GM10248 (cell line): Measurements from ENCODE around the gene MFAP4.

Source experiments
- CTCF ChIA-PET: fragments of 300-600 bp; sonication (Branson Sonifier 250); formaldehyde crosslinking; extraction: SDS; loops from one replicate; lab custom pipeline; 2021; ENCODE audit warnings: antibody characterized with exemption; lab: Yijun Ruan, JAX
- POLR2A ChIA-PET: fragments of 350-650 bp; sonication (Branson Sonifier 250); formaldehyde crosslinking; extraction: SDS; loops from one replicate; lab custom pipeline; 2020; ENCODE audit warnings: antibody characterized with exemption; lab: Yijun Ruan, JAX
- DNase-seq: peaks from one replicate; pipeline ENCODE4 v3.0.0; 2012; ENCODE audit errors: extremely low spot score
- CTCF ChIP-seq: IDR thresholded peaks from 2 replicates; pipeline ENCODE4 v1.5.1; 2012; ENCODE audit warnings: mild to moderate bottlenecking, low read depth; ENCODE audit errors: extremely low read depth, missing control alignments, control extremely low read depth

The MFAP4 gene

GRCh38 chr17:19336938-19337711, 49.9 kb downstream of the MFAP4 start:
- DNase-seq = no peak
- ChIA-PET POLR2A (no interaction called here), CTCF (interaction anchor here (0.6 to 3.1 kb wide), 16 partner anchors 8 to 98 kb away, joined by 3 to 18 read pairs (median 6); partner anchors contain the start of gene B9D1)
- TF ChIP-seq CTCF = no peak

- ChIA-PET POLR2A (no interaction called here), CTCF (interaction anchor here (1.3 kb wide), 1 partner anchor 11 kb away, joined by 3 read pairs; no protein-coding TSS in a partner anchor)
These were observed 50.9 kb downstream of the MFAP4 start for GRCh38 chr17:19335951-19336631.

GRCh38 chr17:19334331-19334730, 52.7 kb downstream of the MFAP4 start:
- ChIA-PET CTCF (no interaction called here), POLR2A (no interaction called here)
- no peak for DNase-seq
- no peak for TF ChIP-seq CTCF

More at GRCh38 chr17:19335951-19336631, 50.9 kb downstream of the MFAP4 start:
- no peak for TF ChIP-seq CTCF
- no peak for DNase-seq

GRCh38 chr17:19333736-19334290, 53.2 kb downstream of the MFAP4 start:
- no peak for DNase-seq
- ChIA-PET POLR2A (no interaction called here), CTCF (no interaction called here)
- TF ChIP-seq CTCF = no peak
